ENCODE data around the gene ANXA3.

- TF ChIP-seq, protein P1, sequence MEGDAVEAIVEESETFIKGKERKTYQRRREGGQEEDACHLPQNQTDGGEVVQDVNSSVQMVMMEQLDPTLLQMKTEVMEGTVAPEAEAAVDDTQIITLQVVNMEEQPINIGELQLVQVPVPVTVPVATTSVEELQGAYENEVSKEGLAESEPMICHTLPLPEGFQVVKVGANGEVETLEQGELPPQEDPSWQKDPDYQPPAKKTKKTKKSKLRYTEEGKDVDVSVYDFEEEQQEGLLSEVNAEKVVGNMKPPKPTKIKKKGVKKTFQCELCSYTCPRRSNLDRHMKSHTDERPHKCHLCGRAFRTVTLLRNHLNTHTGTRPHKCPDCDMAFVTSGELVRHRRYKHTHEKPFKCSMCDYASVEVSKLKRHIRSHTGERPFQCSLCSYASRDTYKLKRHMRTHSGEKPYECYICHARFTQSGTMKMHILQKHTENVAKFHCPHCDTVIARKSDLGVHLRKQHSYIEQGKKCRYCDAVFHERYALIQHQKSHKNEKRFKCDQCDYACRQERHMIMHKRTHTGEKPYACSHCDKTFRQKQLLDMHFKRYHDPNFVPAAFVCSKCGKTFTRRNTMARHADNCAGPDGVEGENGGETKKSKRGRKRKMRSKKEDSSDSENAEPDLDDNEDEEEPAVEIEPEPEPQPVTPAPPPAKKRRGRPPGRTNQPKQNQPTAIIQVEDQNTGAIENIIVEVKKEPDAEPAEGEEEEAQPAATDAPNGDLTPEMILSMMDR (IDR thresholded peaks at IDR 0.05): no peak
- TF ChIP-seq POLR2AphosphoS5 (IDR thresholded peaks at IDR 0.05): no peak
These were observed 59.1 kb downstream of the ANXA3 start for GRCh38 chr4:78610546-78611214.

Data from breast epithelium (tissue), 3 donors.